OCI-LY7 (cell line): ENCODE data around the gene SYT14.
"Not testable (repeated sequence)": the region's sequence is repeated elsewhere in the genome, so short reads cannot be mapped to it uniquely, and the experiment has no call there.

Source experiments
- CTCF ChIP-seq: fragments of 200-600 bp; sonication (generic); conservative IDR thresholded peaks from 2 replicates; pipeline ENCODE4 v1.5.1; 2014; ENCODE audit warnings: mild to moderate bottlenecking, antibody characterized with exemption, low read length, moderate library complexity, mixed read lengths
- EZH2phosphoT487 ChIP-seq: fragments of 200-600 bp; sonication (generic); IDR thresholded peaks from 2 replicates; pipeline ENCODE4 v1.6.1; 2018; ENCODE audit warnings: low read depth, borderline replicate concordance, mild to moderate bottlenecking, mixed run types, antibody characterized with exemption, low read length, moderate library complexity, mixed read lengths

- TF ChIP-seq CTCF, EZH2phosphoT487: not testable (repeated sequence)
These were observed 49.5 kb upstream of the SYT14 start for GRCh38 chr1:209888291-209889076.
